GM10248 (cell line): ENCODE data around the gene CLNK.

Experiments used
- CTCF ChIA-PET: fragments of 300-600 bp; sonication (Branson Sonifier 250); formaldehyde crosslinking; extraction: SDS; loops from one replicate; lab custom pipeline; 2021; ENCODE audit warnings: antibody characterized with exemption; lab: Yijun Ruan, JAX
- POLR2A ChIA-PET: fragments of 350-650 bp; sonication (Branson Sonifier 250); formaldehyde crosslinking; extraction: SDS; loops from one replicate; lab custom pipeline; 2020; ENCODE audit warnings: antibody characterized with exemption; lab: Yijun Ruan, JAX
- DNase-seq: peaks from one replicate; pipeline ENCODE4 v3.0.0; 2012; ENCODE audit errors: extremely low spot score
- CTCF ChIP-seq: IDR thresholded peaks from 2 replicates; pipeline ENCODE4 v1.5.1; 2012; ENCODE audit warnings: mild to moderate bottlenecking, low read depth; ENCODE audit errors: extremely low read depth, missing control alignments, control extremely low read depth

The CLNK gene

GRCh38 chr4:10730590-10730989 lies 46.0 kb upstream of the CLNK start:
- no peak for TF ChIP-seq CTCF
- POLR2A ChIA-PET = no interaction called here
- peak; percentile 44 for DNase-seq
- CTCF ChIA-PET = no interaction called here

GRCh38 chr4:10730019-10730418 lies 45.5 kb upstream of the CLNK start:
- no peak for TF ChIP-seq CTCF
- CTCF ChIA-PET = no interaction called here

GRCh38 chr4:10729366-10729765 lies 44.8 kb upstream of the CLNK start:
- DNase-seq = no peak
- no peak for TF ChIP-seq CTCF
- ChIA-PET POLR2A (no interaction called here), CTCF (no interaction called here)

More at GRCh38 chr4:10730019-10730418, 45.5 kb upstream of the CLNK start:
- POLR2A ChIA-PET = no interaction called here
- DNase-seq = no peak

GRCh38 chr4:10728016-10728415 lies 43.4 kb upstream of the CLNK start:
- no peak for TF ChIP-seq CTCF
- DNase-seq = no peak
- ChIA-PET CTCF (interaction anchor here (1.1 to 2.1 kb wide), 9 partner anchors 9 to 147 kb away, joined by 3 to 7 read pairs (median 4); no protein-coding TSS in a partner anchor), POLR2A (no interaction called here)

- DNase-seq = peak; percentile 34
- TF ChIP-seq CTCF = no peak
- ChIA-PET CTCF (interaction anchor here (0.8 to 2.1 kb wide), 11 partner anchors 10 to 163 kb away, joined by 3 to 7 read pairs (median 3); no protein-coding TSS in a partner anchor), POLR2A (no interaction called here)
Observed at GRCh38 chr4:10727140-10727880, 42.7 kb upstream of the CLNK start.

- TF ChIP-seq CTCF = no peak
- peak; percentile 26 for DNase-seq
- CTCF ChIA-PET = no interaction called here
- POLR2A ChIA-PET = no interaction called here
Observed at GRCh38 chr4:10722957-10723356, 38.4 kb upstream of the CLNK start.
